ENCODE data around the gene GON4L. TPM values are rescaled to one million over a fixed set of nuclear protein-coding genes. Genes with fewer than 3 reads are reported as not detected.

The GON4L gene
- total RNA-seq, 2 experiments from 2014 or later = 43.4 to 46.8 TPM

DNA sequence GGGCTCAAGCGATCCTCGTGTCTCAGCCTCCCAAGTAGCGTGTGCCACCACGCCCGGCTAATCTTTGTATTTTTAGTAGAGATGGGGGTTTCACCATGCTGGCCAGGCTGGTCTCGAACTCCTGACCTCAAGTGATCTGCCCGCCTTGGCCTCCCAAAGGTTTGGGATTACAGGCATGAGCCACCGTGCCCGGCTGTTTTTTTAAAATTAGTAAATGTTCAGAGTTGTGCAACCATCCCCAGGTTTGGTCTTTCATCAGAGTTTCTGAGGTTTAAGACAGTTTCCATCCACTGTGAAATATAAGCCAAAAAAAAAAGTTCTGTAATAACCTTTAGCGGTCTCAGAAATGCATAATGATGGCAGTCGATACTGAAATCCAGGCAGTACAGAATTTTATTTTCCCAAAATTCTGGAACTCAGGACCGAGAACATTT, 1.8 kb upstream of the GON4L start:
- ChIA-PET CTCF (interaction anchor here (0.7 to 1.5 kb wide), 3 partner anchors 11 to 79 kb away, joined by 3 read pairs; no protein-coding TSS in a partner anchor), POLR2A (interaction anchor here (0.9 to 1.4 kb wide), 3 partner anchors 8 to 392 kb away, joined by 3 to 4 read pairs (median 4); no protein-coding TSS in a partner anchor)
- peak; percentile 50 for DNase-seq
- intact Hi-C loops (cut with micrococcal nuclease) = no loop called here
- Mint-ChIP-seq H3K27me3 (peaks cover 1% of the 10 kb centered on the region), H3K36me3 (ENCODE audit: low read depth) (peaks cover 7% of the 10 kb centered on the region), H3K4me3 (peak overlapping the region; percentile 94), H3K27ac (peak overlapping the region; percentile 92), H3K4me1 (ENCODE audit: low read depth) (peaks cover 40% of the 10 kb centered on the region), H3K9me3 (no peaks in the 10 kb centered on the region)
- ATAC-seq = peak; percentile 8
- no peak for TF ChIP-seq CTCF (IDR thresholded peaks at IDR 0.05)

- H3K27ac Mint-ChIP-seq = peak overlapping the region; percentile 96
- intact Hi-C loops (cut with micrococcal nuclease) = no loop called here
- CTCF ChIA-PET = interaction anchor here (0.7 to 1.8 kb wide), 6 partner anchors 9 to 210 kb away, joined by 3 to 6 read pairs (median 4); no protein-coding TSS in a partner anchor
- POLR2A ChIA-PET = interaction anchor here (0.9 to 1.0 kb wide), 4 partner anchors 8 to 132 kb away, joined by 3 read pairs; partner anchors contain the start of gene ARHGEF2
- peaks cover 1% of the 10 kb centered on the region for H3K27me3 Mint-ChIP-seq
- DNase-seq (no peak), ATAC-seq (no peak)
- H3K9me3 Mint-ChIP-seq = no peaks in the 10 kb centered on the region
- peaks cover 24% of the 10 kb centered on the region for H3K36me3 Mint-ChIP-seq (ENCODE audit: low read depth)
- TF ChIP-seq CTCF (IDR thresholded peaks at IDR 0.05) = no peak
- H3K4me3 Mint-ChIP-seq = peak overlapping the region; percentile 94
- H3K4me1 Mint-ChIP-seq (ENCODE audit: low read depth) = peaks cover 49% of the 10 kb centered on the region
Observed at GRCh38 chr1:155856257-155856974, 598 bp downstream of the GON4L start.

DNA sequence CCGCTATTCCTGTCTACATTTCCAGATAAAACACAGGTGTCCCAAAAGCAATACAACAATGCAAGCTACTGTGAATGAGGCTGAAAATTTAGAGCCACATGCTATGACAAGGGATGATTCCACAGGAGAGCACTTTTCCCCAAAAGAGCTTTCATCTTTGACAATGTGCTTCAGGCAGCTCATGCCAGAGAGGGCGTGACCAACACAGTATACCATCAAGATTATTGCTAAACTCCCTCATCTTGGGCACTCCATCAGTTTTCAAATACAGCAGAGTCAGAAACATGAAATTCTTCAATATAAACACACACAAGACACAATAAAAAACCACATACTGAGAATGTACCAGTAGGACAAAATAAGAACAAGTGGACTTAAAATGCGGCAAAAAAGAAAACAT, 6.7 kb downstream of the GON4L start:
- intact Hi-C loops (cut with micrococcal nuclease) = no loop called here
- Mint-ChIP-seq H3K27ac (peak overlapping the region; percentile 16), H3K27me3 (no peaks in the 10 kb centered on the region), H3K4me3 (no peak overlapping the region), H3K4me1 (ENCODE audit: low read depth) (peaks cover 39% of the 10 kb centered on the region), H3K9me3 (no peaks in the 10 kb centered on the region), H3K36me3 (ENCODE audit: low read depth) (peaks cover 57% of the 10 kb centered on the region)
- CTCF ChIA-PET = no interaction called here
- no peak for TF ChIP-seq CTCF (IDR thresholded peaks at IDR 0.05)
- POLR2A ChIA-PET = interaction anchor here (0.7 to 1.7 kb wide), 2 partner anchors 8 to 396 kb away, joined by 3 to 4 read pairs; no protein-coding TSS in a partner anchor
- ATAC-seq (no peak), DNase-seq (no peak)

DNA sequence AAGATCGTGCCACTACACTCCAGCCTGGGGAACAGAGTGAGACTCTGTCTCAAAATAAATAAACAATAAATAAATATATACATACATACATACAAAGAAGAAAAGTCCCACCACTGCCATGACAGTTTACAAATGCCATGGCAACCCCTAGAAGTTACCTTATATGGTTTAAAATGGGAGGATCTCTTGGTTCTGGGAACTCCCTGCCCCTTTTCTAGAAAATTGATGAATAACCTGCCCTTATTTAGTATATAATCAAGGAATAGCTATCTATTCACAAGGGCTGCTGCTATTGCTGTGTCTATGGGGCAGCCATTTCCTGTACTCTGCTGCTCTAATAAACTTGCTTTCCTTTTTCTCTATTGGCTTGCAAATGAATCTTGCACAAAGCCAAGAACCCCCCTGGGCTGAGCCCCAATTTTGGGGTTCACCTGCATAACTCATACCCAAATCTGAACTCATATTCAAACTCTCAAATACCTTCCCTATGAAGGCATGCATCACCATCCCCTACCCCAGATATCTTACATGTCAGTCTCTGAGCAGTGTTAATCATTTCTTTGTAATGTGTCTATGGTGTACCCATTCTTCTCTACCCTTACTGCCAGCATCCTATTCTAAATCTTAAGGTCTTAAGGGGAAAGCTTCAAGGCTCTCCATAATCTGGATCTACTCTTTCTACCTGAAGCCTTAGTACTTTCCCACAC, 9.0 kb downstream of the GON4L start:
- H3K9me3 Mint-ChIP-seq = no peaks in the 10 kb centered on the region
- ChIA-PET CTCF (interaction anchor here (1.5 kb wide), 1 partner anchor 9 kb away, joined by 3 read pairs; no protein-coding TSS in a partner anchor), POLR2A (interaction anchor here (1.1 to 1.2 kb wide), 2 partner anchors 9 to 12 kb away, joined by 3 to 4 read pairs; partner anchors contain the start of genes GON4L and SYT11)
- H3K27ac Mint-ChIP-seq = peak overlapping the region; percentile 90
- peaks cover 49% of the 10 kb centered on the region for H3K4me1 Mint-ChIP-seq (ENCODE audit: low read depth)
- H3K27me3 Mint-ChIP-seq = no peaks in the 10 kb centered on the region
- ATAC-seq (peak; percentile 96), DNase-seq (peak; percentile 23)
- intact Hi-C loops (cut with micrococcal nuclease) = no loop called here
- TF ChIP-seq CTCF (IDR thresholded peaks at IDR 0.05) = no peak
- H3K4me3 Mint-ChIP-seq = peak overlapping the region; percentile 43
- peaks cover 64% of the 10 kb centered on the region for H3K36me3 Mint-ChIP-seq (ENCODE audit: low read depth)

Measured in activated CD8-positive, alpha-beta T cell treated with anti-CD3 and anti-CD28 coated beads for 36 hours (primary cell).